Lower leg skin (tissue), 4 donors: ENCODE measurements around the gene TCF20. TPM values are rescaled to one million over a fixed set of nuclear protein-coding genes. Genes with fewer than 3 reads are reported as not detected.

ENCODE experiments used
- DNase-seq, 2 donors: peaks; one replicate each; pipeline ENCODE4 v3.0.0-alpha.2; 2019; ENCODE audit warnings: low spot score in 2 of 2
- H3K4me3 ChIP-seq: fragments of 200-600 bp; sonication (generic); 2 replicates; pipeline ENCODE4 v1.5.1; 2017; ENCODE audit warnings: mild to moderate bottlenecking, low read depth; ENCODE audit not compliant: poor library complexity, severe bottlenecking
- POLR2A ChIP-seq, 2 donors: fragments of 450-650 bp; IDR thresholded peaks; one replicate each; pipeline ENCODE4 v1.6.1; 2016 to 2017; ENCODE audit warnings: antibody characterized with exemption in 2 of 2, mild to moderate bottlenecking in 1 of 2, moderate library complexity in 1 of 2
- WGBS, 2 donors: methylation state at CpG; one replicate each; pipeline ENCODE4 v1.1.5; 2018; 5-methylcytosine and 5-hydroxymethylcytosine counted together
- intact Hi-C: fragments of 100-400 bp; cut with DNase I; formaldehyde crosslinking; loops from one replicate; pipeline ENCODE4 v1.15.0; 2023; ENCODE audit warnings: low total_unique reads
- total RNA-seq, 4 donors: library from RNA; depleted of rRNA; stranded (reverse); fragments of >200 nt; gene quantifications; one replicate each; pipeline ENCODE4 v1.1.0, GENCODE V29; 2016
- TF ChIP-seq, protein P1 (sequence below), 3 donors: fragments of 450-650 bp; IDR thresholded peaks; one replicate each; pipeline ENCODE4 v1.5.1; 2016; ENCODE audit warnings: antibody characterized with exemption in 3 of 3, mild to moderate bottlenecking in 3 of 3, moderate library complexity in 2 of 3

The TCF20 gene
- total RNA-seq, 4 donors from 2014 or later, result 51.1 to 62.3 (median 58.4) TPM

GRCh38 chr22:42279425-42280020, 9.1 kb upstream of the TCF20 start:
- intact Hi-C loops, result no loop called here
- WGBS, 2 donors, result 84% methylated on average over 13 of the region's 13 CpGs
- DNase-seq, result no peak
- H3K4me3 ChIP-seq, result no peak overlapping the region
- no peak for TF ChIP-seq POLR2A (IDR thresholded peaks at IDR 0.05)
- TF ChIP-seq, protein P1, sequence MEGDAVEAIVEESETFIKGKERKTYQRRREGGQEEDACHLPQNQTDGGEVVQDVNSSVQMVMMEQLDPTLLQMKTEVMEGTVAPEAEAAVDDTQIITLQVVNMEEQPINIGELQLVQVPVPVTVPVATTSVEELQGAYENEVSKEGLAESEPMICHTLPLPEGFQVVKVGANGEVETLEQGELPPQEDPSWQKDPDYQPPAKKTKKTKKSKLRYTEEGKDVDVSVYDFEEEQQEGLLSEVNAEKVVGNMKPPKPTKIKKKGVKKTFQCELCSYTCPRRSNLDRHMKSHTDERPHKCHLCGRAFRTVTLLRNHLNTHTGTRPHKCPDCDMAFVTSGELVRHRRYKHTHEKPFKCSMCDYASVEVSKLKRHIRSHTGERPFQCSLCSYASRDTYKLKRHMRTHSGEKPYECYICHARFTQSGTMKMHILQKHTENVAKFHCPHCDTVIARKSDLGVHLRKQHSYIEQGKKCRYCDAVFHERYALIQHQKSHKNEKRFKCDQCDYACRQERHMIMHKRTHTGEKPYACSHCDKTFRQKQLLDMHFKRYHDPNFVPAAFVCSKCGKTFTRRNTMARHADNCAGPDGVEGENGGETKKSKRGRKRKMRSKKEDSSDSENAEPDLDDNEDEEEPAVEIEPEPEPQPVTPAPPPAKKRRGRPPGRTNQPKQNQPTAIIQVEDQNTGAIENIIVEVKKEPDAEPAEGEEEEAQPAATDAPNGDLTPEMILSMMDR (IDR thresholded peaks at IDR 0.05), result no peak

DNA sequence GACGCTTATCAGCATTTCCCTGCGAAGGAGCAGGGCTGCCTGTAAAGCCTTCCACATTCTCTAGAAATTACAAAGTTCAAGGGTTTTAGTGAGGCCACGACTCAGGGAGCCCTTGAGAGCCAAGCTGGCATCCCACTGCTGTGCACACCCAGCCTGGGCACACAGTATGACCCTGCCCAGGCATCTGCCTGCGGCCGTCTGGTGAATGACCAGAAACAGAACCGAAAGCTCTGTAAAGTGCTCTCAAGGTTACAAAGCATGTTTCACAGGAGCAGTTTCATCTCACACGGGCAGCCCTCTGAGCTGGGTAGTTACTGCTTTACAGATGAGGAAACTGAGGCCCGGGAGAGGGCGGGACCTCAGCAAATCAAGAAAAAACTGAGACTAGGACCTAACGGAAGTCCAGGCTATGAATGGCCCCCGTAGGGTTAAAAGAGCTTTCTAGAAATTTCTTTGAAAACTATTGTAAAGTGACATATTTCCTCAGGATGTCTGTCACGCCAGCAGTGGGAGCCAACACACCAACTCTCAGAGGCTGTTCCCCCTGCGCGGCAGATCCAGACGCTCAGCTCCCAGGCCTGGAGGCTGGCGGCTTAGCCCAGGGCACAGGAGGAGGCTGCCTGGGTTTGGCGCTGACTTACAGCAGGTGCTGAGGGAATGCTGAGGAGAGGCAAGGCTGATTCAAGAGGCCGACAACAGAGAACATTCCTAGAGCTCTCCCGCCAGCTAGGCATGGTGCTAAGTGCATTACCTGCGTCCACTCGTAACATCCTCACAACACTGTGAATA, 7.7 kb upstream of the TCF20 start:
- DNase-seq, result peak in 1 of 2 donors; percentile 70
- intact Hi-C loops, result no loop called here
- no peak overlapping the region for H3K4me3 ChIP-seq
- 58 to 64% methylated on average over 19 to 20 of the region's 21 CpGs for WGBS, 2 donors
- no peak for TF ChIP-seq POLR2A (IDR thresholded peaks at IDR 0.05)

DNA sequence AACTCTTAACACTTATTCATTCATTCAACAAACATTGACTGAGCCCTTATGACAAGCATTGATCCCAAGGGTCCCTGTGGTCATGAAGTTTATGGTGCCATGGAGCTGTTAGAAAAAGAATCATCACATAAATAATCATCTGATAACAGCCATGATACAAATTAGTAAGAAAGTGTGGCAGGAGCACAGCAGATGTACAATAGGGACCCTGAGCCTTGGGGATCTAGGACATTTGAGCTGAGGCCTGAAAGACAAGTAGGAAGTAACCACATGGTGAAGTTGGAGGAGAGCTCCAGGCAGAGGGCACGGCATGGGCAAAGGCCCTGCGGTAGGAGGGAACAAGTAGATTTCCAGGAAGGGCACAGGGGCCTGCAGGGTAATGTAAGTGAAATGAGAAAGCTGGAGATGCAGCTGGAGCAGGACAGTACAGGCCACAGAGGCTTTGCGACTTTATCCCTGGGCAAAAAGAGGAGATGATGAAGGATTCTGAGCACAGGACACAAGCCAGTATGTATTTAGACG, 6.8 kb upstream of the TCF20 start:
- 92 to 94% methylated on average over 4 of the region's 4 CpGs for WGBS, 2 donors
- no peak for TF ChIP-seq POLR2A (IDR thresholded peaks at IDR 0.05)
- TF ChIP-seq, protein P1 (IDR thresholded peaks at IDR 0.05), result no peak
- peak in 1 of 2 donors; percentile 76 for DNase-seq
- no peak overlapping the region for H3K4me3 ChIP-seq
- intact Hi-C loops, result no loop called here

- intact Hi-C loops, result no loop called here
- H3K4me3 ChIP-seq, result no peak overlapping the region
- peak in 1 of 2 donors; percentile 57 for DNase-seq
- TF ChIP-seq, protein P1 (IDR thresholded peaks at IDR 0.05), result no peak
- TF ChIP-seq POLR2A (IDR thresholded peaks at IDR 0.05), result no peak
- 44 to 49% methylated on average over 5 of the region's 5 CpGs for whole genome bisulfite sequencing, 2 donors
Observed at GRCh38 chr22:42275970-42276369, 5.5 kb upstream of the TCF20 start.

DNA sequence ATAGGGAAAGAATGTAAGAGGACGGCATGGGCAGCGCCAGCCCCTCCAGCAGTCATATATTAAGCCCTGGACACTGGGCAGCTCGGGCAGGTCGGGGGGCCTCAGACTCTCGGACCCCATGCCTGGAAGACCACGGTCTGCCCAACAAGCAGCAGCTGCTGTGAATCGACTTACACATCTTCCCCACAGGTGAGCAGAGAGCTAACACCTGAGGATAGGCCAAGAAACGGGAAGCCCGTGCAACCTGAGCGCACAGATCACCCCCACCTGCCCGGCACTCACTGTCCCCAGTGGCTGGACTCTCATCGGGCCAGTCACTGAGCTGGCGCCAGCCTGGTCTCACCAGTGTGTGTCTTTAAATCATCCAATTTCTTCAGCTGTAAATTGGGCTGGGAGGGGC, 4.7 kb upstream of the TCF20 start:
- intact Hi-C loops, result no loop called here
- DNase-seq, result peak in 1 of 2 donors; percentile 77
- no peak overlapping the region for H3K4me3 ChIP-seq
- TF ChIP-seq, protein P1 (IDR thresholded peaks at IDR 0.05), result no peak
- TF ChIP-seq POLR2A (IDR thresholded peaks at IDR 0.05), result no peak
- 70 to 78% methylated on average over 12 to 13 of the region's 13 CpGs for WGBS, 2 donors

DNA sequence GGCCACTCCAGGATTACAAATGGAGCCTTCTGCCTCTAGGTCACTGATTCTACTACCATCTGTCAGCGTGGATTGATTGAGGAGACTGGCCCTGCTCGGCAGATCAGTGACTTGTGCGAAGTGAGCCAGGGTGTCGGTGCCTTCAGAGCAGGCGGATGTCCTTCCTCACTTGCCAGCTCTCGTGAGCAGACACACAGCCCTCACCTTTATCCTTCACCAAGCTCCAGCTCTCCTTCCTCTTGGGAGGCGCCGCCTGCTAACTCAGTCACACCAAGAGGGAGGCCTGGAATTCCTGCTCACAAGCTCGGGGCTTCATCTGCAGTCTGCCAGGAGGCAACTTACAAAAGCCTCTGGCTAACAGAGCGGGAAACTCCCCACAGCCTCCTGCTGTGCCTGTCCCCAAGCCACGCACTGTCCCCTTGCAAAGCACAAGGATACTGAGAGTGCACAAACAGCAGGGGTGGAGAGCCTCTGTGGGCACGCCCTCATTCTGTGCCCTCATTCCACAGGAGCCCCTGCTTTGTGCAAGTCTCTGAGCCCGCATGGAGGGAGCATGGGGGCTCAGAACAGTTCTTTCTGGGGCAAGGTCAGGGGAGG, 3.5 kb upstream of the TCF20 start:
- H3K4me3 ChIP-seq, result no peak overlapping the region
- DNase-seq, result peak in 1 of 2 donors; percentile 73
- WGBS, 2 donors, result 70 to 82% methylated on average over 13 of the region's 13 CpGs
- TF ChIP-seq POLR2A (IDR thresholded peaks at IDR 0.05), result no peak
- TF ChIP-seq, protein P1 (IDR thresholded peaks at IDR 0.05), result no peak
- intact Hi-C loops, result no loop called here
